Neural progenitor cell (in vitro differentiated cells): ENCODE data around the gene PTPA.

Experiments used
- EZH2phosphoT487 ChIP-seq: fragments of 200-600 bp; sonication (generic); IDR thresholded peaks from 2 replicates; pipeline ENCODE4 v1.6.1; 2017; ENCODE audit warnings: antibody characterized with exemption
- TF ChIP-seq, protein P1 (sequence below): fragments of 200-600 bp; sonication (generic); IDR thresholded peaks from 2 replicates; pipeline ENCODE4 v1.5.1; 2017; ENCODE audit warnings: antibody characterized with exemption, mild to moderate bottlenecking

DNA sequence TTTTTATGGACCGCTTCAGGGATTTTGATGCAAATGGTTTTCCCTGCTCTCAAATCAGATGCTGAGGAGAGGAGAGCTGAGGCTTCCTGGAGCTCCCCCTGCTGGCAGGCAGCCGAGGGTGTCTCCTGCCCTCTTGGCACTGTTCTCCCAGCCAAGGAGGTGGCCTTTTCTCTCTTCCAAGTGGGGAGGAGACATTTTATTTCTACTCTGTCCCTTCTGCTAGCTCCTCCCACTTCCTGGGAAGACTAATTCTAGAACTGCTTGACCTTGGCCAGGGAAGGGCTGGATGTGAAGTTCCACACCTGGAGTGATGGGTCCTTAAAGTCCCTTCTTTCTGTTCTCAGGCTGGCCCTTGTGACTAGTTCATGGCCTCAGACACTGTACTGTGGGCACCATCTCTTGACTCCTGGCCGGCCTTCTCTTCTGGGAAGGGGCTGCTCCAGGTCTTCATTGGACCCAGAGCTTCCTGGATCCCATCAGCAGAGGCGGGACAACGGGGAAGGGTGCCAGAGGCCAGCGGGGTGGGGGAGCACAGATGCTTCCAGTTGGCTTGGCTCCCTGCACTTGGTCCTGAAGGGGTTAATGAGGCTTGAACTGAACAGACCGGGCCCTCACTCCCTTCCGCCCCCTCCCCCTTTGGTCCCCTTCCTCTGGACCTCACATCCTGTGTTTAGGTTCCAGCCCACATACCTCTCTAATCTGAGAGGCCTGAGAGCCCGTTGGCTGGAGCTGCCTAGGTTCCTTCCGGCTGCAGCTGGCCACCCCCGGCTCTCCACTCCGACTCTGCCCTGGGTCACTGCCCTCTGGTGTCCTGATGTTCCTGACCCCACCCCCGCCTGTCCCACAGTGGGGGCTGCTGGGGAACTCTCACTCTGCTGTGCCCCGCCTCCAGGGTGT lies 32.1 kb downstream of the PTPA start:
- TF ChIP-seq, protein P1, sequence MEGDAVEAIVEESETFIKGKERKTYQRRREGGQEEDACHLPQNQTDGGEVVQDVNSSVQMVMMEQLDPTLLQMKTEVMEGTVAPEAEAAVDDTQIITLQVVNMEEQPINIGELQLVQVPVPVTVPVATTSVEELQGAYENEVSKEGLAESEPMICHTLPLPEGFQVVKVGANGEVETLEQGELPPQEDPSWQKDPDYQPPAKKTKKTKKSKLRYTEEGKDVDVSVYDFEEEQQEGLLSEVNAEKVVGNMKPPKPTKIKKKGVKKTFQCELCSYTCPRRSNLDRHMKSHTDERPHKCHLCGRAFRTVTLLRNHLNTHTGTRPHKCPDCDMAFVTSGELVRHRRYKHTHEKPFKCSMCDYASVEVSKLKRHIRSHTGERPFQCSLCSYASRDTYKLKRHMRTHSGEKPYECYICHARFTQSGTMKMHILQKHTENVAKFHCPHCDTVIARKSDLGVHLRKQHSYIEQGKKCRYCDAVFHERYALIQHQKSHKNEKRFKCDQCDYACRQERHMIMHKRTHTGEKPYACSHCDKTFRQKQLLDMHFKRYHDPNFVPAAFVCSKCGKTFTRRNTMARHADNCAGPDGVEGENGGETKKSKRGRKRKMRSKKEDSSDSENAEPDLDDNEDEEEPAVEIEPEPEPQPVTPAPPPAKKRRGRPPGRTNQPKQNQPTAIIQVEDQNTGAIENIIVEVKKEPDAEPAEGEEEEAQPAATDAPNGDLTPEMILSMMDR = peak; percentile 96
- TF ChIP-seq EZH2phosphoT487 = no peak
